ENCODE measurements around the gene PLEKHN1.

The PLEKHN1 gene

GRCh38 chr1:1024149-1024770 lies 58.0 kb downstream of the PLEKHN1 start:
- no peak for DNase-seq (ENCODE audit: low read depth, low spot score)

- no peak for DNase-seq (ENCODE audit: low read depth, low spot score)
Observed at GRCh38 chr1:1024771-1025699, 58.8 kb downstream of the PLEKHN1 start.

All from smooth muscle cell of the brain vasculature (primary cell).